ENCODE measurements around the gene HK1. TPM values are rescaled to one million over a fixed set of nuclear protein-coding genes. Genes with fewer than 3 reads are reported as not detected.

Gene HK1
- total RNA-seq, 1 donor from 2014 or later: 95.0 TPM

DNA sequence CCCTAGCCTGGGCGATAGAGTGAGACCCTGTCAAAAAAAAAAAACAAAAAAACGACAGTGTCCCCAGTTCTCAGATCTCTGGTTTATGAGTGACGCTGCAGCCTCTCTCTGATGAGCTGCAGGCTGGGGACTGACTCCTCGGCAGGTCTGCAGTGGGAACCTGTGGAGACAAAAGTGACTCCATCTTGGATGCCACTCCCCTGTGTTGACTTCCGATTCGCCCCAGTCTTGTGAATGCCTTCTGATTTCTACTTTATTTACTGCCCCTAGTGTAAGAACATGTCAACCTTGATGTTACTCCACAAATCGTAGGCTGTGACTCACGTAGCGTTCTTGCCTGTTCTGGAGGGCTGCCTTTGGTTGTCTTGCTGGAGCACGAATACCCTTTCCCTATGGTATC is 132.2 kb downstream of the HK1 start:
- Histone ChIP-seq H2AFZ (ENCODE audit: low read depth, low read length) (no peak overlapping the region), H3K79me2 (ENCODE audit: insufficient read depth, low read length) (no peaks in the 10 kb centered on the region), H3K27me3 (ENCODE audit: insufficient read depth, low read length) (no peaks in the 10 kb centered on the region), H3K9me3 (ENCODE audit: insufficient read depth, low read depth, low read length) (no peaks in the 10 kb centered on the region), H3K36me3 (ENCODE audit: insufficient read depth, low read length) (no peaks in the 10 kb centered on the region), H3K4me2 (ENCODE audit: low read length) (no peak overlapping the region), H3K4me1 (ENCODE audit: insufficient read depth, low read length) (no peaks in the 10 kb centered on the region), H3K4me3 (ENCODE audit: insufficient read depth, low read depth, low read length) (no peak overlapping the region), H3K9ac (ENCODE audit: low read length) (no peak overlapping the region), H3K27ac (ENCODE audit: low read depth, low read length) (no peak overlapping the region), H4K20me1 (ENCODE audit: insufficient read depth, low read length) (no peaks in the 10 kb centered on the region)
- TF ChIP-seq EZH2 (IDR thresholded peaks at IDR 0.05; ENCODE audit: insufficient read depth, low read length): no peak
- TF ChIP-seq, protein P1, sequence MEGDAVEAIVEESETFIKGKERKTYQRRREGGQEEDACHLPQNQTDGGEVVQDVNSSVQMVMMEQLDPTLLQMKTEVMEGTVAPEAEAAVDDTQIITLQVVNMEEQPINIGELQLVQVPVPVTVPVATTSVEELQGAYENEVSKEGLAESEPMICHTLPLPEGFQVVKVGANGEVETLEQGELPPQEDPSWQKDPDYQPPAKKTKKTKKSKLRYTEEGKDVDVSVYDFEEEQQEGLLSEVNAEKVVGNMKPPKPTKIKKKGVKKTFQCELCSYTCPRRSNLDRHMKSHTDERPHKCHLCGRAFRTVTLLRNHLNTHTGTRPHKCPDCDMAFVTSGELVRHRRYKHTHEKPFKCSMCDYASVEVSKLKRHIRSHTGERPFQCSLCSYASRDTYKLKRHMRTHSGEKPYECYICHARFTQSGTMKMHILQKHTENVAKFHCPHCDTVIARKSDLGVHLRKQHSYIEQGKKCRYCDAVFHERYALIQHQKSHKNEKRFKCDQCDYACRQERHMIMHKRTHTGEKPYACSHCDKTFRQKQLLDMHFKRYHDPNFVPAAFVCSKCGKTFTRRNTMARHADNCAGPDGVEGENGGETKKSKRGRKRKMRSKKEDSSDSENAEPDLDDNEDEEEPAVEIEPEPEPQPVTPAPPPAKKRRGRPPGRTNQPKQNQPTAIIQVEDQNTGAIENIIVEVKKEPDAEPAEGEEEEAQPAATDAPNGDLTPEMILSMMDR (IDR thresholded peaks at IDR 0.05; ENCODE audit: insufficient read depth, low read depth, low read length): no peak
- Mint-ChIP-seq H3K4me3 (ENCODE audit: unreplicated experiment) (no peak overlapping the region), H3K27me3 (ENCODE audit: low read depth, unreplicated experiment) (peaks cover 5% of the 10 kb centered on the region), H3K27ac (ENCODE audit: unreplicated experiment) (no peak overlapping the region), H3K36me3 (ENCODE audit: low read depth, unreplicated experiment) (peaks cover 9% of the 10 kb centered on the region), H3K4me1 (ENCODE audit: low read depth, unreplicated experiment) (peaks cover 7% of the 10 kb centered on the region), H3K9me3 (ENCODE audit: unreplicated experiment) (no peaks in the 10 kb centered on the region)
- FAIRE-seq: no peak
- DNase-seq (ENCODE audit: low read depth): no peak

DNA sequence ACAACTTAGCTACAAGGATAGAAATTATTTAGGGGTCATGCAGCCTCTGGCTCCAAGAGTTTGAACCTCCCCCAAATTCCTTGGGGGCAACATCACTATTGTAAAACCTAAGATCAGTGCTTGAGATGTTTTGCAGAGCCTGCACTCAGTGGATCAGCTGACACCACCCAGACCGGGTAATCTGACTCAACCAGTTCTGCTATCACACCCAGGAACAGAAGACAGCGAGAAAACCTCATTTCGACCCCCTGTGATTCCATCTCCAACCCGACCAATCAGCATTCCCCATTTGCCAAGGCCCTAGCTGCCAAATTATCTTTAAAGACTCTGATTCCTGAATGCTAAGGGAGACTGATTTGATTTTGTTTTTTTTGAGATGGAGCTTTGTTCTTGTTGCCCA is 133.2 kb downstream of the HK1 start:
- H3K4me2 ChIP-seq (ENCODE audit: low read length): no peak overlapping the region
- H3K9me3 ChIP-seq (ENCODE audit: insufficient read depth, low read depth, low read length): no peaks in the 10 kb centered on the region
- TF ChIP-seq, protein P1 (IDR thresholded peaks at IDR 0.05; ENCODE audit: insufficient read depth, low read depth, low read length): no peak
- no peak for TF ChIP-seq EZH2 (IDR thresholded peaks at IDR 0.05; ENCODE audit: insufficient read depth, low read length)
- H3K9ac ChIP-seq (ENCODE audit: low read length): no peak overlapping the region
- no peak for FAIRE-seq
- no peaks in the 10 kb centered on the region for H3K36me3 ChIP-seq (ENCODE audit: insufficient read depth, low read length)
- no peaks in the 10 kb centered on the region for H4K20me1 ChIP-seq (ENCODE audit: insufficient read depth, low read length)
- no peaks in the 10 kb centered on the region for H3K79me2 ChIP-seq (ENCODE audit: insufficient read depth, low read length)
- no peak overlapping the region for H2AFZ ChIP-seq (ENCODE audit: low read depth, low read length)
- Mint-ChIP-seq H3K4me3 (ENCODE audit: unreplicated experiment) (no peak overlapping the region), H3K4me1 (ENCODE audit: low read depth, unreplicated experiment) (peaks cover 5% of the 10 kb centered on the region), H3K9me3 (ENCODE audit: unreplicated experiment) (no peaks in the 10 kb centered on the region), H3K36me3 (ENCODE audit: low read depth, unreplicated experiment) (peaks cover 2% of the 10 kb centered on the region), H3K27ac (ENCODE audit: unreplicated experiment) (no peak overlapping the region), H3K27me3 (ENCODE audit: low read depth, unreplicated experiment) (peaks cover 15% of the 10 kb centered on the region)
- H3K4me3 ChIP-seq (ENCODE audit: insufficient read depth, low read depth, low read length): no peak overlapping the region
- no peaks in the 10 kb centered on the region for H3K27me3 ChIP-seq (ENCODE audit: insufficient read depth, low read length)
- no peak for DNase-seq (ENCODE audit: low read depth)
- no peak overlapping the region for H3K27ac ChIP-seq (ENCODE audit: low read depth, low read length)
- H3K4me1 ChIP-seq (ENCODE audit: insufficient read depth, low read length): no peaks in the 10 kb centered on the region

DNA sequence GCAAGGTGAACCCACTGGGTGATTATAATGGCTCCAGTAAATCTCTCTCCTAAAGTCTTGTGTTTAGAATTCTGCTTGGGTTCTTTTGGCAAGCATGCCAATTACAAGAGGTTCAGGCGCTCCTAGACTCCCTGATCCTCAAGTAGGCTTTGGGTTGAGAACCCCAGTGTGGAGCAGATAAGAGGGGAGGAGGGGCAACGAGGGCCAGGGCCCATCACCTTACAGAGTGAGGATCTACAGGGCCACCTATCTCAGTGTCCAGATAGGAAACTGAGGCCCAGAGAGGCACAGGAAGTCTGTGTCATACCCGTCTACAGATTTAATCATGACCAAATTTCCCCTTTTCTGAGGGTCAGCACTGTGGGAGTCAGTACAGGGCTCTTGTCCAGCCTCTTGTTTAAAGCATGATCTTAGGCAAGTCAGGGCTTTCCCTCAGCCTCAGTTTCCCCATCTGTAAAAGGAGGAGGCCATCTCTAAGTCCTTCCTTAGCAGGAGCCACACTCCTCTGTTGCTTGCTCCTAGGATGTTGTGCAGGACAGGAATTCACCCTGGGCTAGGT is 134.0 kb downstream of the HK1 start:
- Mint-ChIP-seq H3K9me3 (ENCODE audit: unreplicated experiment) (no peaks in the 10 kb centered on the region), H3K27ac (ENCODE audit: unreplicated experiment) (no peak overlapping the region)
- no peak for FAIRE-seq

More for the DNA sequence above, 134.0 kb downstream of the HK1 start:
- Histone ChIP-seq H3K27me3 (ENCODE audit: insufficient read depth, low read length) (no peaks in the 10 kb centered on the region), H3K9ac (ENCODE audit: low read length) (no peak overlapping the region), H3K36me3 (ENCODE audit: insufficient read depth, low read length) (no peaks in the 10 kb centered on the region), H3K27ac (ENCODE audit: low read depth, low read length) (no peak overlapping the region), H3K4me1 (ENCODE audit: insufficient read depth, low read length) (no peaks in the 10 kb centered on the region), H3K79me2 (ENCODE audit: insufficient read depth, low read length) (no peaks in the 10 kb centered on the region), H3K4me2 (ENCODE audit: low read length) (no peak overlapping the region), H3K4me3 (ENCODE audit: insufficient read depth, low read depth, low read length) (no peak overlapping the region), H3K9me3 (ENCODE audit: insufficient read depth, low read depth, low read length) (no peaks in the 10 kb centered on the region), H2AFZ (ENCODE audit: low read depth, low read length) (no peak overlapping the region), H4K20me1 (ENCODE audit: insufficient read depth, low read length) (no peaks in the 10 kb centered on the region)
- Mint-ChIP-seq H3K36me3 (ENCODE audit: low read depth, unreplicated experiment) (no peaks in the 10 kb centered on the region), H3K4me3 (ENCODE audit: unreplicated experiment) (no peak overlapping the region), H3K27me3 (ENCODE audit: low read depth, unreplicated experiment) (peaks cover 20% of the 10 kb centered on the region), H3K4me1 (ENCODE audit: low read depth, unreplicated experiment) (peaks cover 2% of the 10 kb centered on the region)
- DNase-seq (ENCODE audit: low read depth): no peak
- TF ChIP-seq, protein P1 (IDR thresholded peaks at IDR 0.05; ENCODE audit: insufficient read depth, low read depth, low read length): no peak
- TF ChIP-seq EZH2 (IDR thresholded peaks at IDR 0.05; ENCODE audit: insufficient read depth, low read length): no peak

Measured in astrocyte (in vitro differentiated cells and primary cell).